SH-SY5Y (cell line): ENCODE results near the gene TMEM208.

ENCODE experiments used
- GATA2 ChIP-seq: IDR thresholded peaks from 2 replicates; pipeline ENCODE4 v1.6.1; 2011; ENCODE audit warnings: mild to moderate bottlenecking, low read depth, low read length
- GATA3 ChIP-seq: IDR thresholded peaks from 2 replicates; pipeline ENCODE4 v1.6.1; 2011; ENCODE audit warnings: low read depth, mild to moderate bottlenecking, low read length, moderate library complexity

TMEM208 gene

DNA sequence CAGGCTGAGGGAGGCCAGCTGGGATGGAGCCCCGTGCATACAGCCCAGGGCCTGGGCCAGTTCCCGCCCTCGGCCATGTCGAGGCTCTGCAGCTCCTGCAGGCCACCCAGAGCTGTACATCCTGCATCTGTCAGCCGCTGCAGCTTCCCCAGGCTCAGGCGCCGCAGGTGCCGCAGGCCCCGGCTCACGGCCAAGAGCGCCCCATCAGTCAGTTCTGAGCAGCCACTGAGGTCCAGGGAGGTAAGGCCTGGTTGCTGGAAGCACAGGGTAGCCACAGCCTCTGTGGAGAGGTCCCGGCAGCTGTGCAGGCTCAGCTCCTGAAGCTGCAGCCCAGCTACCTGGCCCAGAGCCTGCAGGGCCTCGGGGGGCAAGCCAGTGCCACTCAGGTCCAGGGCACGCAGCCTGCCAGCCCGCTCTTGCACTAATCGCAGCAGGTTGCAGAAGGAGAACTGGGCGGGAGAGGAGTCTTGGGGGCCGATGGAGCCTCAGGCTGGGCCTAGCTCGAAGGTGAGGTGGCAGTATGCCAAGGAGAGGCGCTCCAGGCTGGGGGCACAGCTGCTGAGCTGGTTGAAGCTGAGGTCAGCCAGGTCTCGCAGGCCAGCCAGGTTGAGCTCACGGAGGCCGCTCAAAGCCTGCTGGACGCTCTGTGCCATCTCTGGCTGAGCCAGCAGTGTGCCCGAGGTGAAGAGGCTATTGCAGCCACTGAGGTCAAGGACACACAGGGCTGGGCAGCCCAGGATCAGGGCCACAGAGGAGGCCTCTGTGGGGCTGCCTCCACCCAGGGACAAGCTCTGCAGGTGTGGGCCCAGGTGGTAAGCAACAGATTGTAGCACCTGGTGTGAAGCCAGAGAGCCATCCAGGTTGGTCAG, 16.6 kb upstream of the TMEM208 start:
- TF ChIP-seq GATA2 (no peak), GATA3 (no peak)

DNA sequence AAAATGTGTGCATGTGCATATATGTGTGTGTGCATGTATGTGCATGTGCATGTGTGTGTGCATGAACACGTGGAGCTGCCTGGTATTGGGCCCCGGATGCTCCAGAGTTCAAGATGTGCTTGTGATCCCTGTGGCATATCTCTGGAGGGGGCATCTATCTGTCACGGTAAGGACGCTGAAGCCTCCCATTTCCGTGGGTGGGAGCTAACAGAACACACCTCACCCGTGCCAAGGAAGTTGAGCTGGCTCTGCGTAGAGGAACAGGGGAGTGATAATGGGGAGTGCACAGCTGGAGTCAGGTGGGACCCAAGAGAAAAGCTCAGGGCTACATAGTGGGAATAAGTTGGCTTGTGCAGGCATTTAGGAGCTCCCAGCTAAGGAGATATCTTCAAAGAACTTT, 15.3 kb upstream of the TMEM208 start:
- TF ChIP-seq GATA2 (no peak), GATA3 (no peak)

DNA sequence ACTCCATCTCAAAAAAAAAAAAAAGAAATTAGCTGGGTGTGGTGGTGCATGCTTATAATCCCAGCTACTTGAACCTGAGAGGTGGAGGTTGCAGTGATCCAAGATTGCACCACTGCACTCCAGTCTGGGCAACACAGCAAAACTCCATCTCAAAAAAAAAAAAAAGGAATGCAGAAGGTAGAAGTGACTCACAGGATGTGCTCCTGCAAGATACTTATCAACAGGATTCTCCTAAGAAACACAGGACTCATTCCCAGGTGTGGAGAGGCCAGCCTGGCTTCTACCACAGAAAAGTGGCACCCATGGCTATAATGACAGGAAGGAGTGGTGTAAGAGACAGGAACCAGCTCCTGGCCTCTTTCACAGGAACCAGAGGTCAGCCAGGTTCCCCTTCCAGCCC, 14.2 kb upstream of the TMEM208 start:
- TF ChIP-seq GATA3, result no peak
- no peak for TF ChIP-seq GATA2

DNA sequence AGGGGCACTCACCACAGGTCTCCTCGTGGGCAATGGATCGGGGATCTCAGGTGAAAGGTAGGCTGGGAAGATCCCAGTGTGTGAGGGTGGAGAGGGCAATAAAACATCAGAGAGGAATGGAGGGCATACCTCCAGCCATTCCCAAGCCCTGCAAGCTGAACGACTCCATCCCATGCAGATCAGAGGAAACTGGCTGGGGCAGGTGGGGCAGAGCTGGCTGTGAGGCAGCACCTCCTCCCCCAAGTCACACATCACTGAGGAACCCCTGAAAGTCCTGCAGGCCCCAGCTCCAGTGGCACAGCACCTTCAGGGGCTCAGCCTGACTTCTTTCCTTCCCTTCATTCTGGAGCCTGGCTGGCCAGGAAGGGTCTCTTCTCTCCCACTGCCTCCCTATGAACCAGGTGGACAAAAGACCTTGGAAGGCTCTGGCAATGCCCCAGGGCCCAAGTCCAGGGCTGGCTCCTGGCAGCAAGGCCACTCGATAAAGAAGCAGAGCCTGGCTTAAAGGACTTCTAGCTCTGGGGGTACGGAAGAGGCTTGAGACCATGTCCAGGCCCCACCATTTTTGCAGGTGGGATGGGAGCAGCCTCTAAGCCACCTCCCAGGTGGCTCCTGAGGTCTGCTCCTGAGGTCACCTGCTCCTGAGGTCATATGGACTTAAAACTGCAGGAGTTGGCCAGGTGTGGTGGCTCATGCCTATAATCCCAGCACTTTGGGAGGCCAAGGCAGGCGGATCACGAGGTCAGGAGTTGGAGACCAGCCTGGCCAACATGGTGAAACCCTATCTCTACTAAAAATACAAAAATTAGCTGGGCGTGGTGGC, 13.5 kb upstream of the TMEM208 start:
- no peak for TF ChIP-seq GATA3
- no peak for TF ChIP-seq GATA2

DNA sequence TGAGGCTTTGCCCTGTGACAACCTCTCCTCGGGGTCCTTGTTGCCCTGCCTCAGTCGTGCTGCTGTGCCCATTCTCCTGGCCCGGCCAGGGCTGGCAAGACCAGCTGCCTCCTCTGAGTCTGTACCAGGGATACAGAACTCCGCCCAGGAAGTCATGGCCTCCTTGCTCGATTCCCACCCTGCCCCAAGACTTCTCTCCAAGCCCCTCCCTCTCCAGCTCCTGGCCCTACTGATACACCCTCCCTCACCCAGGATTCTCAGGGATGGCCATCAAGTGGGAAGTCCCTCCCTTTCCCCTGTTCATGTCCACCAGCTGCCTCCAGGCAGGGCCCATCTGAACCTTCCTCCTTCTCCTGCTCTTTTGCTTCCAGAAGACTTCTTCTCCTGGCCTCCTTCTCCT, 11.2 kb upstream of the TMEM208 start:
- TF ChIP-seq GATA3, result no peak
- no peak for TF ChIP-seq GATA2

DNA sequence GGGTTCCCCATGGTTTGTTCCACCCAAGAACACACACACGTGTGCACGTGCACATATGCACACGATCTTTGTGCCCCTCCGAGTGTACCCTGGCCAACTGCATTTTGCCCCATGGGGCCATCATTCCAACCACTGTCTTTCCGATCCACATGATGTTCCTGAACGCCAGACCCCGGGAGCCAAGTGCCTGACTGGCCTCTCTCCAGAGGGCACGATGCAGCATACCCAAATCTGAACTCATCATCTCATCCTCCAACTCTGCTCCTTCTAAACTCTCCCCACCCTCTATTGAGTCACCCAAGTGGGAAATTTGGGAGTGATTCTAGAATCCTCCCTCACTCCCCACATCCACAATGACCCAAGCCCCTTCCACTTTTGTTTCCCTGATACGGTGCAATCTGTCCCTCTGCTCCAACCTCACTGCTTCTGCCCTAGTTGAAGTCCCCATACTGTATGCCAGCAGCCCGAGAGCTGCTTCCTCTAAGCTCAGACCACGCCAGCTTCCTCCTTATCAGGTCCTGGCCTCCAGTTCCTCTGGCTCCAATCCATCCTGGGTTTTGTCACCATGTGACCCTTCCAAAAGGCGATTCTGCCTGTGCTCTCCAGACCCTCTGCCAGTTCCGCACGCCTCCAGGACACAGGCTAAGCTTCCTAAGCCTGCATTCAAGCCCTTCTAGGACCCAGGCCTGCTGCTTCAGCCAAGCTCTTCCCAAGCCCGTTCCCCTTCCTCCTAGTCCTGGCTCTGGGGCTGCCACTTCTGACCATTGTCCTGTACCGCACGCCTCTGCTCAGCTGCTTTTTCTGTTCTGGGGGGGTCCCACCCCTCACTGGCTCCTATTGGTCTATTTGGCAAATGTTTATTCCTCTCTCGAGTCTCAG, 10.1 kb upstream of the TMEM208 start:
- no peak for TF ChIP-seq GATA3
- no peak for TF ChIP-seq GATA2

DNA sequence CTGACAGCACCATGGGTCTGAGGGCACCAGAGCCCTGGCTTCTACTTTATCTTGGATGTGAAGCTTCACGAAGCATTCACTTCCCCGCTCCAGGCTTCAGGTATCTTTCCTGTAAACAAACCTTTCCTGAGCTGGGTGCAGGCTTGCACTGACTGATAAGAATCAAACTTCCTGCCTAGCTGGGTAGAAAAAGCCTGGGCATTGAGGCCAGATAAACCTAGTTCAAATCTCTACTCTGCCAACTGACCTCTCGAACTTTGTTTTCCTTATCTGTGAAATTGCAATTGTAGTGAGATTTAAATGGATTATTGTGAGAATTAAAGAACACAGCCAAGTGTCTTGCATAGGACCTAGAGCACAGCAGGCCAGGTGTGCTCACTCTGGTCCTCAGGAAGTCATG, 2.9 kb upstream of the TMEM208 start:
- TF ChIP-seq GATA2, result no peak
- no peak for TF ChIP-seq GATA3

DNA sequence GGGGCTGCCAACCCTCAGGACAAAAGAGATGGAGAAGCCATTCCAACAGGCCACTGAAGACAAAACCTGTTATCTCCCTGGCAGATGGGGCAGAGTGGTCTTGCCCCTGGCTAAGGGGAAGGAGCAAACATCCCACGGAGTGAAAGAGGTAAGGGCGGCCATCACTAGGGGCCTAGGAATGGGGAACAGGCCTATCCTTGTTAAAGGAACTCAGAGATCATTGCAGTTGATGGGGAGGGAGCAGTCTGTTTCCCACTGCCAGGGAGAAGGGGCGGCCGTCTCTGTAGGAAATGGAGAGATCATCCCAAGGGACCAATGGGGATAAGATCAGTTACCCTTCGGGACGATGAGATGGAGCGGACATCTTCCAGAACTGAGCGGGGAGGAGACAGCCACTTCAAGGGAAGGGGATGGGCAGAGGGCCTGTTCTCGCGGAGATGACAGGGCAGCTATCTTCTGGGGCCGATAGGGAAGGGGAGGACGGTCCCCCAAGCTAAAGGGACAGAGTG, 581 bp upstream of the TMEM208 start:
- TF ChIP-seq GATA3 (no peak), GATA2 (no peak)

DNA sequence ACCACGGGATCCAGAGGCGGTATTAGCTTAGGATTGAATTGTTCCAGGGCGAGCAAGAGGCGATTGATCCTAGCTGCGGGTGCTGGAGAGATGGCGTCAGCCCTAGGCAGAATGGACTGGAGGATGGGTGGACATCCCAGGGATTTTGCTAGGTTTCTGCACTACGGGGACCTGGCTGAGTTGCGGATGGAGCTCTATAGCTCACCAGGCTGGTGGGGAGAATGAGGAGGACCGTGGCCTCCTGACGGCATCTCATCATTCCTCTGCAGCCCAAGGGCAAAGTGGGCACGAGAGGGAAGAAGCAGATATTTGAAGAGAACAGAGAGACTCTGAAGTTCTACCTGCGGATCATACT, 614 bp downstream of the TMEM208 start:
- TF ChIP-seq GATA2, result no peak
- TF ChIP-seq GATA3, result no peak

DNA sequence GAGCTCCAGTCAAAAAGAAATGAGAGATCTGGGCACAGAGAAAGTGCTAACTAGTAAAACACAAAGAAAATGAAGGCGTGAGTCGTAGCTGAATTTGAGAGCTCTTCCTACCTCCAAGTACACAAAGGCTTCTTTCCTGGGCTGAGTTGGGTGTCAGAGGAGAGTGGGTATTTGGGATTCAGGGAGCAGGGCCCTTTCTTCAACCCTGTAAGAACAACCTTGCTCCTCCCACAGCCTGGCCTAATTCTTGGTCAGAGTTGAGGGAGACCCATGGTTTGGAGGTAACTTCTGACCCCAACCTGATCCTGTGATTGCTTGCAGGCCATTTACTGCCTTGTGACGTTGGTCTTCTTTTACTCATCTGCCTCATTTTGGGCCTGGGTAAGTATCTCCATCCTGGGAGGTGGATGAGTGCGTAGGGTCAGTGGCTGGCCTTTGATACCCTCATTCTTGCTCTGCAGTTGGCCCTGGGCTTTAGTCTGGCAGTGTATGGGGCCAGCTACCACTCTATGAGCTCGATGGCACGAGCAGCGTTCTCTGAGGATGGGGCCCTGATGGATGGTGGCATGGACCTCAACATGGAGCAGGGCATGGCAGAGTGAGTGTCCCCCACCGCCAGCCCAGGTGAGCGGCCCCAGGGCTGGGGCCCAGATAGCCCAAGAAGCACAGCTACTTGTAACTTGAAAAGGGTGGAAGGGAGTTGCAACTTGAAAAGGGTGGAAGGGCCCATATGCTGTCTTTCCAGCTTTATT, 1.3 kb downstream of the TMEM208 start:
- TF ChIP-seq GATA2, result no peak

DNA sequence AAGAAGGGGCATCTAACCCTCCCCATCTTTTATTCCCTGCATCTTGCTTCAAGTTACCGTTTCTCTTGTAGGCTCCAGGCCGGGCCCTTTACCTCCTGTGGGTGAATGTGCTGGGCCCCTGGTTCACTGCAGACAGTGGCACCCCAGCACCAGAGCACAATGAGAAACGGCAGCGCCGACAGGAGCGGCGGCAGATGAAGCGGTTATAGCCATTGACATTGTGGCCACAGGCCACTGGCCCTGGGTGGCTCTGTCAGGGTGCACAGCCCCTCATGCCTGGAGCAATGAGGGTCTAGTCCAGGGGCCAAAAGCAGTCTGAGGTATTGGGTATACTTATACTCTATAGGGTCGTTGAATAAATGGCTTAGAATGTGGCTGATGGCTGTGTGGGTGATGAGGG, 2.0 kb downstream of the TMEM208 start:
- no peak for TF ChIP-seq GATA2
- TF ChIP-seq GATA3, result no peak

DNA sequence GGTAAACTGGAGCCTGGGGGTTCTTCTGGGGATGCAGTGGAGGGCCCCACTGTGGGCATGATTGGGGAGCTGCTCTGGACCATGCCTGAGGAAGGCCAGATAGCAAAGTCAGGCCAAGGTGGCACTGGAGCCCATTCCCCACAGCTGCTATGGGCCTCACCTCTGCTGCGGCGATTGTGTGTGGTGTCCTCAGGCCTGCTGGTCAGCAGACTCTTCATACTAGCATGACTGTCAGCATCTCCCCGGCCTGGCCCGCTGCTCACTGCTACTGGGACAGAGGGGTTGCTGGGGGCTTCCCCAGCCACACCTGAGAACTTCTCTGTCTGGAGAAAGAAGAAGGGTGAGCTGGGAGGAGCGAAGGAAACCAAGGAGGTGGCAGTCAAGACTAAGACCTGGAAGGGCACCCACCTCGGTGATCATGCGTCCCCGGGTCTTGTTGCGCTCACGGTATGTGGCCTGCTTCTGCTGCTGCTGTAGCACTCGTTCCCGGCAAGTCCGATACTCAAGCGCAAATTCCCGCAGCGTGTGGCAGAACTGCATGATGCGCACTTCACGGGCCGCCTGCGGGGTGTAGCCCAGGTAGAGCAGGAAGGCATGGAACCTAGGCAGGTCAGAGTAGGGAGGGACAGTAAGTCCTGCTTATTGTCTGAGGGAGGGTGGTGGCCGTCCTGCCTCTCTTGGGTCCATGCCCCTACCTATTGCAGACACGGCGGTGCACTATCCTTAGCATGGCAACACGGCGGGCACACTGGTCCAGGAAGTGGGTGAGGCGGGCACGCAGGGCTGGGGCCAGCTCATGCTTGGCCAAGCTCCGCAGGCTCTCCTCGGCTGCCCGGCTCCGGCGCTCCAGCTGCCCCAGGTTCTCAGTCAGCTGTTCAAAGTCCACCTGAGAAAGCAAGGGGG, 3.2 kb downstream of the TMEM208 start:
- TF ChIP-seq GATA3 (no peak), GATA2 (no peak)
